Head of caudate nucleus (tissue), 42 donors: ENCODE measurements around the gene HOXB5.

ENCODE experiments used
- DNase-seq, 42 donors: peaks; one replicate each; pipeline versions ENCODE4 v3.0.0 to v3.0.0-alpha.2; 2020 to 2021; ENCODE audit warnings: mixed read lengths in 7 of 42
- intact Hi-C: fragments of 100-400 bp; cut with DNase I; formaldehyde crosslinking; loops from one replicate; pipeline ENCODE4 v1.15.0; 2022

The HOXB5 gene

DNA sequence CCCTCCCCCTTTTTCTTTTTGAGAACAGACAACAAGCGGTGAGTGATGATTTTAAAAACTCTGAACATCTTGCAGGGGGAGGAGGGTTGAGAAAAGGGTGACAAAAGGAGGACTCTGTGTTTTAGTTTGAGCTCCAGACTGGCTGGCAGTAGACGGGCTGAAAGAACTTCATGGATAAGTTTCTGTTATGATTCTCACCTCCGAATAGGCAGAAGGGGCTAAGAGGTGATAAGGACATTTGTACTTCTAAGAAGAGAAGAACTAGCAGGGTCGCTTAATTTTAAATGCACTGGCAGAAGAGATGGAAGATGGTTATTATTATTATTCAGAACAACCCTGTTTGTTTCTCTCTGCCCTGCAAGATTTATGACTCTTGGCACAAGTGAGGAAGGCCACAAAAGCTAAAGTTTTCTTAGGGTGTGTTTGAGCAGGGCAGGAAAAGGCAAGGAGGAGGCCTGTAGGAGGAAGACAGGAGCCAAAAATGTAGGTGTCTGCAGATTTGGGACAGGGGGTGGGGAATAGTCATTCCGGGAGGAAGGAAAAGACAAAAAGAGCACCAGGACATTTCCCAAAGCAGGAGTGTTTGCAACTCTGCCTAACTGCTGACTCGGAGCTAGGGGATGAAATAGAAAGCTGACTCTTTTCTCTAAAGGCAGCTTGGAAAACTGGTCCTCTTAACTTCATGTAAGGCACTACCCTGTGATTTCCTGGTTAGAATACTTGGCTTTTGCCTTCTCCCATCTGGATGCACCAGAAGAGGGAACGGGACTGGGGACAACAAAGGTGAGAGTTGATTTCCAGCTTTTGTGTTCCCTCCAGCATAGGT is 36.8 kb downstream of the HOXB5 start:
- no peak for DNase-seq
- intact Hi-C loops = no loop called here

DNA sequence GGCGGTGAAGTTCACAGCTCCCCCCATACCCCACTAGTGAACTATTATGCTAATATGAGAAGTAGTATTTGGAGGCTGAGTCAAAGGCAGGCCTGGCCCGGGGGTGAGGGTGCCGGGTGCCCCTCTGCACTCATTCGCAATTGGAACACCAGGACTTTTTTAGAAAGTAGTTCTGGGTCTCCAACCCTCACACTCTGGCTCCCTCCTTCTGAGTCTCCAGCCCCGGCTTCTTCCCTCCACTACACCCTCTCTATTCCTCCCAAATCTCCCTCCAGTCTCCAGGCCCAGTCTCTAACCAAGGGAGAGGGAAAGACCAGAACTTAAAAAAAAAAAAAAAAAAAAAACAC is 37.4 kb downstream of the HOXB5 start:
- no peak for DNase-seq
- intact Hi-C loops = no loop called here

DNA sequence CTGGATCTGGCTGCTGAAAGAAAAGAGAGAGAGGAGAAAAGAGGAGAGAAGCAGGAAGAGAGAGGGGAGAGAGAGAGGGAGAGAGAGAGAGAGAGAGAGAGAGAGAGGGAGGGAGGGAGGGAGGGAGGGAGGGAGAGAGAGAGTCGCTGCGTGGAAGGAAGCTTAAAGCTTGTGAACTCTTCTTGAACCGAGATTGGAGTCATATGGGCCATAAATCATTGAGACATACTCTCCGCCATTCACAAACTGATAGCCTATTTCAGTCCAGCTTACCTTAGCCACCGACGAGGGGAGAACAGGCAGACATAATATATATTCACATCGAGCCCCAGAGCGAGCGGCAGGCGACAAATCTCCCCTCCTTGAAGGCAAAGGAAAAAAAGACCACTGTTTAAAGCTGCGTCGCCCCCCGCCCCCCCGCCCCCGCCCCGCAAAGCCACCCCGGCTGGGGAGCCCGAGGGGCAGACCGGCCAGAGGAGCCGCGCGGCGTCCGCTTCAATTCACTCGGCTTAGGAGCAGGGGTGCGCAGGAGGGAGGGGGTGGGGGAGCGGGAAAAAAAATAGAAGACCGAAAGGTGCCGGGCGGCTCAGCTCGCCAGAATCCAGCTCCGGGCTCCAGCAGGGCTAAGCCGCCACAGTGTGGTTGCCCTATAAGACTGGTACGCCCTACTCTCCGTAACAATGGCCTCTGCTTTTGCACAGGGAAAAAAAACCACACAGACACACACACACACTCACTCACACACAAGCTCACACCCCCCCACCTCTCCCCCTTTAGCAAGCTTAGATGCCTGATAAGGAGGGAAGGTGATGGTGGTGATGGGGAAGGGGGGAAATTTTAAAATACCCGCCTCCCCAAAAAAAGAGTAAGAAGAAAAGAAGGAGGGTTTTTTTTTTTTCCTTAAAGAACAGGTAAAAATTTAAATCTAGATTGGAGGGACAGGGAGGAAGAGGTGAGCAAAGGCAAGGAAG is 38.0 kb downstream of the HOXB5 start:
- no peak for DNase-seq
- intact Hi-C loops = no loop called here

DNA sequence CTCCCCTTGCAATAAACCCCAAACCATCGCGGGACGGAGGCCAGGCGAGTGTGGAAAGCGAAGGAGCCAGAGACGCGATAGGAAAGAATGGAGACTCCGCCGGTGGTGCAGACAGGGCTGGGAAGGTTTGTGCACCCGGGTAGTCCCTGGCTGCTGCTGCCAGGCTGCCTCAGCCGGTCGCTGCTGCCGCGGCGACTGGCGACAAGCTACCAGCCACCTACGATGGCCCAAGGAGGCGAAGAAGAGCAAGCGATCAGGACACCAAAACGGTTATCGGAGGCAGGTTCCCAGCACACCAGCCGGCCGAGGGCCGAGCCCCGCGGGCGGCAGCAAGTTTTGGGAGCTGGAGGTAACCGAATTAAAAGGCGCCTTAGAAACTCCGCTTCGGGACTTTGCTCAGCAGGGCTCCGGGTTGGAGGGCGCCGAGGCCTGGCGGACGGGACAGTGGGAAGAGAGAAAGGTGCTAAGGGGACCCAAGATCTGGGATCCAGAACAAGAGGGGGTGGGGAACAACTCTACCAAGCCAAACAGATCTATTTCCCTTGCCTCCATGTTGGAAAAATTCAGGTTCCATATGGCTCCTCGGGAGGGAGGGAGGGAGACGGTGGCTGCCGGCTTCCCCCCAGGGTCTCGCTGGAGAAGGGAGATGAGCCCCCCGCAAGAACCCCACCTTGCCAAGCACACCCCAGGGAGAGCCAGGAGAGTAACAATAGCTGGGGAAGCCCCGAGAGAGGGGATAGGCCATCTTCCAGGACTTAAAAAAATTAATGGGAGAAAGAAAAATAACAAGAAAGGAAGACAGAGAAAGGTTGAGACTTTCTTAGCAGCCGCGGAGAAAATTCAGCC is 38.9 kb downstream of the HOXB5 start:
- DNase-seq = no peak

DNA sequence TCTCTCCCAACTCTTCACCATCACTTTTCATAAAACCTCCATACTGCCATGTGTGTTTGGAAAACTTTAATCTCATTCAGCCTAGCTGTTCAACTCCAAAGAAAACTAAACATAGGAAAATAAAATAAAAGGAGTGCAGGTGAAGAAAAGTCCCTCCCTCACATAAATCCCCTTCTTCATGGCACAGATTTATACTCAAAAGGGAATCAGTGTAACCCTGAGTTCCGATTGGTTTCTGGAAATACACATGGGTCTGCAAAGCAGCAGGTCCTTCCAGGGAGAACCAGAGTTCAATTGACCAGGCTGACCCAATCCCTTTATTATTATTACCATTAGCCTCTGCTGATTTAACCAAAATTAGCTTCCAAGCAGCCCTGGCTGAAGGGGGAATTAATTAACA is 39.8 kb downstream of the HOXB5 start:
- intact Hi-C loops = no loop called here
- no peak for DNase-seq

More for the DNA sequence above, 38.9 kb downstream of the HOXB5 start:
- intact Hi-C loops = no loop called here

DNA sequence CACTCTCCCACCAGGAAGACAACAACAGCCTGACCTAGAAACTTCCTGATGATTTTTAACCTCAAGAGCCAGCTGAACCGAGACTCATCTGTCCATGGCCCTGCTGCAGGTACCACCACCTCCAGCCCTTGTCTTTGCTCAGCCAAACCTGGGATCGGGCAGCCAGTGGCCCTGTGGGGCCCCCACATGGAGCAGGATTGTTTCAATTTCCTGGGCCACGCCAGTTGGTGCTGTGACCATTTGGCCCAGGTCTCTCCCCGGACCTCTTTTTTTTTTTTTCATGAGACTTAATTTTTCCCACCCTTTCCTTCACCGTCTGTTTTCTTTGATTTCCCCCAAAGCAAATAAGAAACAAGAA is 40.4 kb downstream of the HOXB5 start:
- intact Hi-C loops = no loop called here
- no peak for DNase-seq

DNA sequence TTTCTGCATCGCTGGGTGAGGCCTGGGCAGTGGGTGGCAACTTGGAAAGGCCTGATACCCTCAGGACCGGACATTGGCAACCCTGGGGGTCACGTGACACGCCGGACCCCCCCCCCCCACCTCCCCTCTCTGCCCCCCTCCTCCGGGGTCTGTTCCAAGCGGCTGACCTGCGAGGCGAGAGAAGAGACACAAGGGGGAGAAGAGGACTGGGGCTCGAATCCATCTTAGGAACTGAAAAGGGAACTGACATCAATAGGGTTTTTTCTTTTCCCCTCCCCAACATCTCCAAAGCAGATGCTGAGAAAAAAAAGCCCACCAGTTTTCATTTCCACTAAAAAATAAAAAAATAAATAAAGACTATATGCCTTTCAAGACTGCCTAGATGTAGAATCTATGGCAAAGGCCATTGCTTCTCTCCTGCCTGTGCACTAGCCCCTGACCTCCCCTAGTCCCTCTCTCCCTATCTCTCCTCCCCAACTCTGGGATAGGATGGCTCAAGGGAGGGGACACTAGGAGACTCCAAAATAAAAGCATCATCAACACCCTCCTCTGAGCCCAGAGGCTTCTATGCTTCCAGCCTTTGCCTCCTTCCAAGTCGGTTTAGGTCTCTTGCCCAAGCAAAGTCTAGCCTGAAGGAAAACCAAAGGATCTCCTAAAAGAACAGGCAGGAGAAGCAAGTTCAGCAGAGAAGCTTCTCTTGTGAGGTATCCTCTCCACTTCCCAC is 41.0 kb downstream of the HOXB5 start:
- intact Hi-C loops = no loop called here
- DNase-seq = no peak

DNA sequence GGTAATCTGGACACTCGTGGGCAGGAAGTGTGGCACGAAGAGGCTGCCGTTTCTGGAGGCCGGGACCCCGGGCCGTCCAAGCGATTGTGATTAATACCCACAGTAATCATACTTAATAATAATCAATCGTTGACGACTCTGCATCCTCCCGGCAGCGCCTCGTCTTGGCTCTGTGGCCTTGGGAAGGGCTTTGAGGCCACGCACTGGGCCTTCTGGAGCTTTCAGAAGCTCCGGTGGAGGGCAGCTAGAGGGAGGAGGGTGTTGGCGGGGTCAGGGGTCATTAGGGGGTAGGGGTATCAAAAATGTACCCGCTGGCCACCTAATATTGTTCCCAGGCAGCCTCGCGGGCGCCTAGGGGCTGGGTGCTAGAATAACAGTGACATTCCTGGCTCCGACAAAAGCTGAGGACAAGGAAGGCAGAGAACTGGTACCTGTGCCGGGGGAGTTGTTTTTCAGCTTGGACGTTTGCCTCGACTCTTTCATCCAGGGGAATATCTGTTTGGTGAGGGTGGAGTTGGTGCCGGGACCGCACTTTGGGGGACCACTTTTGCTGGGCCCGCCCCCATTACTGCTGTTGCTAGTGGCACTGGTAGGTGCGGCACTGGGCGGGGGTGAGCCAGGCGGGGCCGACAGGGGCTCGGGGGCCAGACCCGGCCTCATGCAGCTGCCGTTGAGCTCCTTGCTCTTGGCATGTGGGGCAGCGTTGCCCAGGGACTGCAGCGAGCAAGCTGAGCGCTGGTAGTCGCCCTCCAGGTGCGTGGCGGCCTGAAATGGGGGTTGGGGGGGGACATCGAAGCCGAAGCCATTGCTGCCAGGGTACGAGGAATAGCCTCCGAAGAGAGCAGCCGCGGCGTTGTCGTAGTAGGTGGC is 41.7 kb downstream of the HOXB5 start:
- DNase-seq = no peak
- intact Hi-C loops = no loop called here

DNA sequence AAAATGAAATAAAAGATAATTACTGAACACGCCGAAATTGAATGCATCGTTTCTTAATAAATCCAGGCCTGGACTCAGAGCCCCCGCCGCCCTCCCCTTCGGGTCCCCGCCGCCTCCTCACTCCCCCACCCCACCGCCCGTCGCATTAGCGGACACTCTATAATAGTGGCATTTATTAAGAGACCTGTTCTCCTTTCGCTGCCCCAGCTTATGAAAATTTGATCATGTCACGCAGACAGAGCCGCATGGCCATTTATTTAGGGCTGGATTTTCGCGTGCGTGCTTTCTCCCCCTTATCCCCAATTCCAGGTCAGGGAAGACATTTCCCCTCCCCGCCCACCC is 42.4 kb downstream of the HOXB5 start:
- intact Hi-C loops = no loop called here
- DNase-seq = no peak

DNA sequence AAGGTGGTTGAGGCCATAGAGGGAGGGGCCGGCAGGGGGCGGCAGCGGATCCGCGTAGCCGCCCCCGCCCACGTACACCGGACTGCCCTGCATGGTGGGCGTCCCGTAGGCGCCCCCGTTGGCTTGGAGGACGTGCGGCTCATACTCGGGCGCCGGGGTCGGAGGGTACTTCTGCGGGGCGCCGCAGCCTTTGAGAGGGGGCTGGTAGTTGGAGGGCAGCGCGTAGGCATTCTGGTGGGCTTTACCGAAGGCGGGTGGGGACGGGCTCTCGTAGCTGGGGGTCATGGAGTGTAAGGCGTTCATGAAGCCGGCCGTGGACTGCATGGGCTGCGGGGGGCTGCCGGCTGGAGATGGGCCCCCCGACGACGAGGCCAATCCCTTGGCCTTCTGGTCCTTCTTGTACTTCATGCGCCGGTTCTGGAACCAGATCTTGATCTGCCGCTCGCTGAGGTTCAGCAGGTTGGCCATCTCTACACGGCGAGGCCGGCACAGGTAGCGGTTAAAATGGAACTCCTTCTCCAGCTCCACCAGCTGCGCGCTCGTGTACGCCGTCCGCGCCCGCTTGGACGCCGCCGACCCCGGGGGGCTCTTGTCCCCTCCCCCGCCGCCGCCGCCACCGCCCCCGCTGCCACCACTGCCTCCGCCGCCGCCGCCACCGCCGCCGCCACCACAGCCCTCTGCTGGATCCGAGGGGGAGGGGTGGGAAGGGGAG is 42.9 kb downstream of the HOXB5 start:
- DNase-seq = no peak
- intact Hi-C loops = no loop called here

DNA sequence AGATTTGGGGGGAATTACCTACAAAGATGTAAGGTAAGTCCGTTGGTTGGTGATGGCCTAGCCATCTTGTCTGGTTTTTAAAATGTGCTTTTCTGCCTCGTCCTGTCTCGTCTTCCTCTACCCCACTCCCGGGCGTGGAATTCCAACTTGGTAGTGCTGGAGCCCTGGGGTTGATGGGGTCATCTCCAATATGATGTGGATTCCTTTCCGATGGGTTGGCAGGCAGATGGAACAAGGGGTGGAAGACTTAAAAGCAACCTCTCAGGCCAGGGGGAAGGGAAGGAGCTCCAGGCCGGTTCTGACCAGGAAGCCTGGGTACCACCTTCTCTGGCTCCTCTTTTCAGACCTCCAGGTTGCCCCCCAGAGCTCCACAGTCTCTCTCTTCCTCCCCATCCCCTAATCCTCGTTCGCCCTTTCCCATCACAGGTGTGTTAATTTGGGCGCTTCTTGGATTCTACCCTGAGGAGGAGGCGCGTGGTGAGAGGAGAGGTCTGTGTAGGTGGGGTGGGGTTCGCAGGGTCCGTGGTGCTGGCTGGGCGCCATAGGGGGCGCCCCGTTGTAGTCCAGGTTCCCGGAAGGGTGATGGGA is 43.6 kb downstream of the HOXB5 start:
- intact Hi-C loops = no loop called here
- no peak for DNase-seq

DNA sequence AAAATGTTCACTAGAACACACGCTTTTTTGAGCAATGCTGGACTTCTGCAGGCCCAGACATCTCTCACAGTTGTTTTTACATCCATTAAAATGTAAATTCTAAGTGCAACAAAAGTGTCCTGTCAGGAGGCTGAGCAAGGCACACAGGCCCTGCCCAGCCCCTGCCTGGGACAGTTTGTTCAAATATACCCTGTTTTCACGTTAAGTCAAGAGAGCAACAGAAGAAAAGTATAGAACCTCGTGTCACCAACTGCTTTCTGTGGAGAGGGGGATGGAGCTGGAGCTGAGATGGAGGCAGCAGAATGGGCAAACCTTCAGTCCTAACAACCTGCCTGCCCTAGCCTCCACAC is 44.3 kb downstream of the HOXB5 start:
- no peak for DNase-seq
- intact Hi-C loops = no loop called here

DNA sequence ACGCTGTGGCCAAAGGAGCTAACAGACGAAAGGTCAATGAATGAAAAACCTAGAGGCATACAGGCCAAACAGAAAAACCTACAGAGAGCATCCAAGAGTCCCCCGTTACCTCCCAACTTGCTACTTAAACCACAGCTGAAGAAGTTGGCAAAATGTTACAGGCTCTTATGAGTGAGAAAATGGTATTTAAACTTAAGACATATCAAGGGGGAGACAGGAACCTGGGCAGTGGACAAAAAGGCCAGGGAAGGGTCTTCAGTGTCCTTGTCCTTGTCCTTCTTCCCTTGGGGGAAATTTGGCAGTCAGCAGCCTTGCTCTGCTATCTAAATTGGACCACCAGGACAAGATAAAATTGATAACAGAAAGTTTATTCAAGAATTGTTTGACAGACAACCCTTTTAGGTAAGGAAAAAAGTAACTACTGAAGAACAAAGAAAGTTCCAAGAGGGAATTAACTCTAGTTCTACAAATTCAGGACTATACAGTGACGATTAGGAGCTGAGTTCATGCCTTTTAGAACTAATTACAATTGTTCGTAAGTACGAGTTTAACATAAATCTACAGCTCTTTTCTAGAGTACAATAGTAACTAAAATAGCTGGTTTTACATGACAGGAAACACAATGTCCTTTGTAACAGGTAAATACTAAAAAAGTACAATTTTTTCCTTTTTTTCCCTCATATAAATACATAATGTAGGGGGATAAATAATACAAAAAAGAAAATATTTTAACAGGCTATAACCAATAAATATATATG is 44.9 kb downstream of the HOXB5 start:
- intact Hi-C loops = no loop called here
- no peak for DNase-seq

DNA sequence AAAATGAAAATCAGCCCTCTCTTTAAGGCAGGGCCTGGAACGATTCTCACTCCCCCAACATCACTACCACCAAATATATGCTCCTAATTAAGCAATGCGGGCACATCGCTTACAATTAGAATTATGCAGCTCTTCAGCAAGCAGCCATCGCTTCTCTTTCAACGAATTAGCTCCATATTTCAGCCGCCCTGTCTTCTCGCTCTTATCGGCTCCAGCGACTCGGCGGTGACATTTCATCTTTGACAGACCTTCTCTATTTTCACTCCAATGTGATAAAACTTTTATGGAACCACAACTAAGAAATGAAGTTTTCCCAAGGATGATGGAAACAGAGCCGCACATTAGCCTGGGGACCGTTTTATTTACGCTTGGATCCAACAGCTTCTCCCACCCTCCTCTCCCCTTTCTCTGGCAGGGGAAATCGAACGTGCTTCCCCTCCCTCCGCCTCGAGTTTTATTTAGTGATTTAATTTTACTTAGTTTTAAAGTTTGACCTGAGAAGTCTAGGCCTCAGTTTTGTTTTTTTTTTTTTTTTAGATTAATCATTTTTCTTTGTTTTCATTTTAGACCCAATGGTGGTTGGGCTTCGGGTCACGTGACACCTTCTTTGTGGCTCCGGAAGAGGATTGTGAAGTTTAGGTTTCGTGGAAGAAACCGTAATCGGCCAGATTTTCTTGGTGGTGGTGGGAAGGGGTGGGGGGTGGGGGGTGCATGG is 45.6 kb downstream of the HOXB5 start:
- DNase-seq = no peak
- intact Hi-C loops = no loop called here

DNA sequence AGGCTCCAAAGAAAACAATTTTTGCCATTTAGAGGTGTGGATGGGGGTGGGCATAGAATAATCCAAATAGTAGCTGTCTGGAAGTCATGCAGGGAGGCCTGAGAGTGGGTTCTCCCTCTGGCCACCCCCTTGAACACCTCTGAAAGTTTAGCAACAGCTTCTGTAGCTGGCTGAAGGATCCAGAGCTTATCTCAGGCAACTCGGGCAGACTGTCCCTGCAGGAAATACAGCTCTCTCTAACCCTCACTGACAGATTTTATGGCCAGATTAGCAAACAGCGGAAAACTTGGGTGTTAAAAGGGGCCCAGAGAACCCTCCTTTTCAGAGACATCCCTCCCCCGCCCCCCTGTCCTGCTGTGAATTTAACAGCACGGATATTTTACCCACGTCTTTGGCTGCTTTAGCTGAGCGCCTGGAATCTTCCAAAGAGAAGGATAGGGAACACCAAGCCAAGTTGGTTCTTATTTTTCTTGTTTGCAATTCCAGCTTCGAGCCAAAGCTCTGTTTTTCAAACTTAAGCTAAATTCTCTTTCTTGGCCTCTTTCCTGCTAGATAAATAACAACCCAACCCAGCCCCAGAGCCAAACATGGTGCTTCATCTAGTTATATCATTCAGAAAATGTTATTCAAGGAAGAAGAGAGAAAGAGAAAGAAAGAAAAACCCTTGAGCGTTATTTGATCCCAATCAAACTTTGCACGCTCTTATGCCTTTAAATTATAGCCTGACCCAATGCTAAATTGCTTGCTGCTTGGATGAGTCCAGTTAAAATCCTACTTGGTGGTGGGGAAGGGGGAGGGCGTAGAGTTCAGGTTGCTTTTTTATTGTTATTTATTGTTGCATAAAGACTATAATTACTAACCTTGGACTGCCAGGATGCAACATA is 46.4 kb downstream of the HOXB5 start:
- intact Hi-C loops = no loop called here
- DNase-seq = no peak
